GM18499 (cell line): Measurements from ENCODE around the gene RBKS.
"Not testable (repeated sequence)": the region's sequence is repeated elsewhere in the genome, so short reads cannot be mapped to it uniquely, and the experiment has no call there.

Source experiments
- ATAC-seq: cut with Tn5 transposase; IDR thresholded peaks from one replicate; pipeline ENCODE4 v1.9.1; 2021; ENCODE audit warnings: moderate number of reproducible peaks; ENCODE audit not compliant: insufficient read depth, unreplicated experiment

RBKS gene

DNA sequence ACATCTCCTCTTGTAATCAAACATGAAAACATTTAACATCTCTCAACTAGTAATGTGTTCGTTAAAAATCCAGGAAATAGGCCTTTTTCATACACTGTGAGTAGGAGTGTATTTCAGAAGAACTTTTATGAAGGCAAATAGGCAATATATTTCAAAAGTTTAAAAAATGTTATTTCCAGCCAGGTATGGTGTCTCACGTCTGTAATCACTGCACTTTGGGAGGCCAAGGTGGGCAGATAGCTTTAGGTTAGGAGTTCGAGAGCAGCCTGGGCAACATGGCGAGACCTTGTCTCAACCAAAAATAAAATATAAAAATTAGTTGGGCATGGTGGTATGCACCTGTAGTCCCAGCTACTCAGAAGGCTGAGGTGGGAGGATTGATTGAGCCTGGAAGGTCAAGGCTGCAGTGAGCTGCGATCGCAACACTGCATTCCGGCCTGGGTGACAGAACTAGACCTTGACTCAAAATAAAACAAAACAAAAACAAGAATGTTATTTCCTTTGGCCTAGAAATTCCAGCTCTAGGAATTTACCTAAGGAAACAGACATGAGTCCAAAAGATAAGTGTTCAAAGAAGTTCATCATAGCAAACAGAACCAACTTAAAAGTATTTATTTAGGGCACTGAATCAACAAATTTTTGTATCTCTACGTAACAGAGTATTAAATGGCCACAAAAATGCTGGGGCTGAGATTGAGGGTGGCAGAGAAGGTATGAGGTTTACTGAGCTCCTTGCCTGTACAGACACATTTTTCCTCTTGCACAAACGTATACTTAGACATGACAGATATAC is 14.9 kb downstream of the RBKS start:
- ATAC-seq: no peak

GRCh38 chr2:27873091-27873490 is 17.1 kb downstream of the RBKS start:
- ATAC-seq: no peak

DNA sequence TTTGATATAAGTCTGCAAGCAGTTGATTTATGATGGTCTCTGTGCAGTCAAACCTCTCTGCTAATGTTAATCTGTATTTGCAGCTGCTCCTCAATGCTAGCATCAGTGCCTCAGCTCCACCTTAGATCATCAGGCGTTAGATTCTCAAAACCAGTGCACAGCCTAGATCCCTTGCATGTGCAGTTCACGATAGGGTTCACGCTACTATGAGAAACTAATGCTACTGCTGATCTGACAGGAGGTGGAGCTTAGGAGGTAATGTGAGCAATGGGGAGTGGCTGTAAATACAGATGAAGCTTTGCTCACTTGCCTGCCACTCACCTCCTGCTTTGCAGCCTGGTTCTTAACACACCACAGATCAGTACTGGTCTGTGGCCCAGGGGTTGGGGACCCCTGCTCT is 18.4 kb downstream of the RBKS start:
- no peak for ATAC-seq

DNA sequence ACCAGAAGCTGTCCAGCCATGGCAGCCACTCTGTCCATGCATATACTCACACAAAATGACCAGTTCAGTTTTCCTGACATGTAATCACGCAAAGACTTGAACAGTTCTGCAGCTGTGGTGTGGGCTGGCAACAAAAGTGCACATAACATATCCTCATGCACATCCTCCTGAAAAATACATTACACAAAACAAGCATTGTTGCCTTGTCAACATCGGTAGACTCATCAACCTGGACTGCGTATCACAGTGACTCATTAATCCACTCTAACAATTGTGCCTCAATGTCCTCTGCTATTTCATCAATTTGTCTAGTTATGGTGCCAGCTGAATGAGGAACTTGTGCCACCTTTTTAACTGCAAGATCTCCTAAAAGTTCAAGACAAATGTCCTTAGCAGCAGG is 19.5 kb downstream of the RBKS start:
- no peak for ATAC-seq

GRCh38 chr2:27869763-27870162 is 20.4 kb downstream of the RBKS start:
- no peak for ATAC-seq

GRCh38 chr2:27866237-27866636 is 23.9 kb downstream of the RBKS start:
- ATAC-seq: no peak

- not testable (repeated sequence) for ATAC-seq
These were observed 26.2 kb downstream of the RBKS start for GRCh38 chr2:27863955-27864354.

DNA sequence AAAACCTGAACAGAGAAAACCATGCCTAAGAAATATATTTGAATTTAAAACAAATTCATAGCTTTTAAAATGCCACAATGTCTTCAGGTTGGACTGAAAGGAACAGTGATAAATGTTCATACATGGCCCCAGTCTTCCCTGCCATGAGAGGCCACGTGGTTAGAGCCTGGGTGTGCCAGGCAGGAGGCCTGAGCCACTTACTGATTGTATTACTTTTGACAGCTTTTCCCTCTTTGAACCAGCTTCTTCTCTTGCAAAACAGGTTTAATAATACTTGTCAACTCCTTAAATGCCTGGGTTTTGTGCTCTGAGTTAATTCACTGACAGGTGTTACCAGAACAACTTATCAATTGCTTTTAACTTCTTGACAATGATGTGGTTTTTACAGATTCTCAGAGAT is 27.0 kb downstream of the RBKS start:
- no peak for ATAC-seq

- no peak for ATAC-seq
These were observed 30.1 kb downstream of the RBKS start for GRCh38 chr2:27860111-27860510.

DNA sequence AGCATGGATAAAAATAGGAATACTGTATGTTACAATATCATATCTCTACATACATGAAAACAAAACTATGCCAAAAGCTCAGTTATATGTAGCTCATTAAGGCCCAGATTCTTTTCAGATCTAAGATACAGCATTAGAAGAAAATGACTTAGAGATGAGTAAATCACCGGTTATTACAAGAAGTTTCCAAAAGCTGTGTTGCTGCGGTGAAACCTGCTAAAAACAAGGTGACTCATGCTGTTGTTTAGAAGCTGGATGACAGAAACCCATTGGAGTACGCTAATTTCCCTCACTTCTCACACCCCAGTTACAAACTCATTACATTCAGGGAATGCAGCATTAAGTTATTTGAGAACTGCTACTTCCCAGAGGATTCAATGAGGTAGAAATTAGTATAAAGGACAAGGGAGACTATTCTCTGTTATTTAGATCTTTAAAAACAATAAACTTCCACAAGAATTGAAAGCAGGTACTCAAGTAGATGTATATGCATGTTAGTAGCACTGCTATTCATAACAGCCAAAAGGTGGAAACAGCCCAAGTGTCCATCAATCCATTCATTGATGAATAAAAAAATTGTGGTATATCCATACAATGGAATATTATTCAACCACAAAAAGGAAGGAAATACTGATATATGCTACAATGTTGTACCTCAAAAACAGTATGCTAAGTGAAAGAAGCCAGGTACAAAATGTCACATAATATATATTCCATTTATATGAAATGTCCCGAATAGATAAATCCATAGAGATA is 32.6 kb downstream of the RBKS start:
- no peak for ATAC-seq

DNA sequence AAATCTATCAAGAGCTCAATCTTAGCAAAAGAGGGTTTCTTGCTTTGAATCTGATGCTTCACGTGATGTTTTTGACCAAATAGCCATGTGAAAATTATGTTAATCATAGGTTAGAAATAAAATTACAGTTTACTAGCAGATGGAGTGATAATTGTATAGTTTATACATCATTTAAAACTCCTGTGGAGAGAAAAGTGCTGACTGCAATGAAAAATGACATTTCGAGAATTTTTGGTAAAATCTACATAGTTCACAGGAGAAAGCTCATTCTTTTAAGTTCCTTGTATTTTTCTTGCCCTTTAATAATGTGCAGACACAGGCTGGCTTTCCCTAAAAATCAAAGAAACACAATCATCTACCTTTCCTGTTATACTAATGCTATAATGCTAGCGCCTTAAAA is 33.2 kb downstream of the RBKS start:
- no peak for ATAC-seq

DNA sequence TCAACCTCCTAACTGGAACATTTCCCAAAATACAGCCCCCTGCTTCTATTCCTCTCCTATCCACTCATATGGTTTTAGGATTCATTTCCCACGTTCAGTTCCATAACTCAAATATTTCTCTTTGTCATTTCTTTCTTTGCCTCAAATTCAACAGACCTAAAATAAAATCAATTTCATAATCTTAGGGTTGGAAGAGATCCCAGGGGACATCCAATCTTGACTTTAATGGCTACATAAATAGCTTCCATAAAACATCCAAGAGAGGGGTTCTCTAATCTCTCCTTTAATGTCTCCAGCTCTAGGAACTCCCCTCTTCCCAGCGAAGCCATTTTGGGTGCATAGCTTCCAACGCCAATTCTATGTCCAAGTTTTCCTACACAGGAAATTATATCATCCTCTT is 33.8 kb downstream of the RBKS start:
- ATAC-seq: no peak

- ATAC-seq: no peak
These were observed 34.7 kb downstream of the RBKS start for GRCh38 chr2:27855476-27855875.

- ATAC-seq: no peak
These were observed 35.8 kb downstream of the RBKS start for GRCh38 chr2:27854229-27854862.

DNA sequence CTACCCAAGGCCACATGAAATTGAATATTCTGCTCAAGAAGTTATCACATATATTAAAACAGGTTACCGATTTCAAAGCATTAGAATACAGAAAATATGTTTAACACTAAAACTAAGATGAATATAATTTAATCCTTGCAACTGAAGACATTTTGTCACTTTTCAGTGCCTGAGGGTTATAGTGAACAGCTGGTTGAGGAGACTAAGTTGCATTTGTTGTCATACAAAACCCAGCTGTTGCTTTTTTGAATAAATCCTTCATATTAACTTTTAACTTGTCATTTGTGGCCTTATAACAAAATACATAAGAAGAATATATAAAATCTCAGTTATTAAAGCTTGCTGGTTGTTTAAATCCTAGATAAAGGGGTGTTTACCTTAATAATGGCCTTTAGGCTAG is 37.5 kb downstream of the RBKS start:
- no peak for ATAC-seq

DNA sequence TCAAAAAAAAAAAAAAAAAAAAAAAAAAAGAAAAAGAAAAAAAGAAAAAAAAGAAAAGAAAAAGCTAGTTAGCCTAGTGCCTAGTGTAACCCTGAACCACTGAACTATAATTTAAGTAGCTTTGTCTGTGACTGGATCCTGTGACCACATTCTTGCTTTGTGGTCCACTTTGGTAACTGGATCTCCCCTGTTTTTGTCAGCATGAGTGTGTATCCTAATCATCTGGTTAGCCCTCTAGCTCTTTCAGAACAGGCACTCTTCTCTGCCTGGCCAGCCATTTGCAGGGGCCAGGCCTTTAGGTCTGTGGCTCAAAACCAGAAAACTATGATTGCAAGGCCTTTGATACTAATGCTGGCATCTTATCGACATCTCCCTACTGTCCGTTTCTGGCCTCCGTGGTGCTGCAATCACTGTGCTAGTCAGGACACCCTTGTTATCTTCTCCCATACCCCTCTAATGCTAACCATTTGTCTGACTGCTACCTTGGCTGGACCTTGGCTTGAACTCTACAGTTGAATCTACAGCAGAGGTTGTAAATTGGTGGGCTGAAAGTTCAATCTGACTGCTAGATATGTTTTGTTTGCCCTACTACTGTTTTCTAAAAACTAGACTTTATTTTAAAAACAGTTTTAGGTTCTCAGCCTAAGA is 40.5 kb downstream of the RBKS start:
- ATAC-seq: no peak

GRCh38 chr2:27847333-27847732 is 42.9 kb downstream of the RBKS start:
- no peak for ATAC-seq

DNA sequence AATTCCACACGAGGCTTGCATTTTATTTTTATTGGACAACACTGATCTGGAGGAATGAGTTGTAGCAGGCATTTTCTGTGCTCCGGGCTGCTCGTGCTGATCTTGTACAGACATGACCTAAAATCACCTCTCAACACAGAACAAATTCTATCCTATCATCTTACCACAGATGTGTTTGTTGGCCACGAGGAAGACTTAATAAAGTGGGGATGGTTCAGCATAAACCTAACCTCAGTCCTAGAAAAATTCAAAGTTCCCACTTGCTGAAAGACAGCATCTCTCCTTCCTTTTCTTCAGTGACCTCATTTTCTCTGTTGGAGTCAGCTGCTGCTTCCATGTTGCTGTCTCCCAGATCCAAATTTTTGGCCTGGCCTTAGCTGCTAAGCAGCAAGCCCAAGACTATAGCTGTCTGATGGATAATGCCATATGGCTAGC is 45.3 kb downstream of the RBKS start:
- no peak for ATAC-seq

DNA sequence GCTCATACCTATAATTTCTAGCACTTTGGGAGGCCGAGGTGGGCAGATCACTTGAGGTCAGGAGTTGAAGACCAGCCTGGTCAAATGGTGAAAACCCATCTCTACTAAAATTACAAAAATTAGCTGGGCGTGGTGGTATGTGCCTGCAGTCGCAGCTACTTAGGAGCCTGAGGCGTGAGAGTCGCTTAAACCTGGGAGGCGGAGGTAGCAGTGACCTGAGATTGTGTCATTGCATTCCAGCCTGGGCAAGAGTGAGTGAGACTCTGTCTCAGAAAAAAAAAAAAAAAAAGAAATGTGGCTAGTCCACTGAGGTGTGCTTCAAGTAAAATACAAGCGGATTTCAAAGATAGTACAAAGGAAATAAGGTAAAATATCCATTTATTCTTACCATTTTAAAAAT is 46.2 kb downstream of the RBKS start:
- ATAC-seq: no peak

DNA sequence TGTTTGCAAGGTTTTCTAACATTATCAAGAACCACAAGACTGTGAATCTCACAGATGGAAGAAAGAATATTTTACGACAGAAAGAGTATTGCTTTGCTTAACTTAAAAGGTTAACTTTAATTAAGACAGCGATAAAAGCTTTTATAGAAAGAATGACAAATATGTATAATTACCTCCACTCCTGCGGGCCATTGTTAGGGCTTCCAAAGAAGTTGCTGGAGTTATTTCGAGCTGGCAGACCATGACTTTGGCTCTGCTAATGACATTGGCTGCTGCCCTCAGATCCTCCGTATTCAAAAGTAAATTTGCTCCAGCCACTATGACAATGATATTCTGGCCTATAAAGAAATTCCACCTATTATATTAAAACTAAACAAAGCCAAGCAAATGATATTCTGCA is 47.3 kb downstream of the RBKS start:
- ATAC-seq: no peak
